ENCODE data around the gene CUTA.

Gene CUTA

GRCh38 chr6:33417903-33418689 is at the start of gene CUTA:
TSS of gene CUTA (minus strand) at chr6:33418107. CDS start at chr6:33418000, 107 bp downstream.
- peak; percentile 99 for DNase-seq (ENCODE audit: low spot score)

- DNase-seq (ENCODE audit: low spot score): no peak
These were observed 49.2 kb upstream of the CUTA start for GRCh38 chr6:33467091-33467490.

- DNase-seq (ENCODE audit: low spot score): no peak
These were observed 48.3 kb upstream of the CUTA start for GRCh38 chr6:33466075-33466735.

- no peak for DNase-seq (ENCODE audit: low spot score)
These were observed 41.3 kb upstream of the CUTA start for GRCh38 chr6:33459226-33459625.

- no peak for DNase-seq (ENCODE audit: low spot score)
These were observed 40.8 kb upstream of the CUTA start for GRCh38 chr6:33458676-33459075.

- no peak for DNase-seq (ENCODE audit: low spot score)
These were observed 38.2 kb upstream of the CUTA start for GRCh38 chr6:33456156-33456555.

- DNase-seq (ENCODE audit: low spot score): no peak
These were observed 37.1 kb upstream of the CUTA start for GRCh38 chr6:33455051-33455450.

GRCh38 chr6:33454009-33454946 is 36.4 kb upstream of the CUTA start, which contains the start of gene ZBTB9:
TSS of gene ZBTB9 (plus strand) at chr6:33454576. CDS start at chr6:33455101, 525 bp downstream.
- DNase-seq (ENCODE audit: low spot score): peak; percentile 96

- DNase-seq (ENCODE audit: low spot score): no peak
These were observed 35.6 kb upstream of the CUTA start for GRCh38 chr6:33453393-33454008.

- no peak for DNase-seq (ENCODE audit: low spot score)
These were observed 34.6 kb upstream of the CUTA start for GRCh38 chr6:33452496-33452895.

- DNase-seq (ENCODE audit: low spot score): no peak
These were observed 33.7 kb upstream of the CUTA start for GRCh38 chr6:33451606-33452005.

- no peak for DNase-seq (ENCODE audit: low spot score)
These were observed 32.5 kb upstream of the CUTA start for GRCh38 chr6:33450434-33450833.

GRCh38 chr6:33446356-33446755 is 28.4 kb upstream of the CUTA start:
- no peak for DNase-seq (ENCODE audit: low spot score)

- no peak for DNase-seq (ENCODE audit: low spot score)
These were observed 27.3 kb upstream of the CUTA start for GRCh38 chr6:33445119-33445603.

GRCh38 chr6:33443619-33444504 is 26.0 kb upstream of the CUTA start:
- no peak for DNase-seq (ENCODE audit: low spot score)

- no peak for DNase-seq (ENCODE audit: low spot score)
These were observed 25.1 kb upstream of the CUTA start for GRCh38 chr6:33443025-33443424.

GRCh38 chr6:33442283-33442682 is 24.4 kb upstream of the CUTA start:
- no peak for DNase-seq (ENCODE audit: low spot score)

GRCh38 chr6:33441457-33441856 is 23.6 kb upstream of the CUTA start:
- no peak for DNase-seq (ENCODE audit: low spot score)

GRCh38 chr6:33440649-33441309 is 22.9 kb upstream of the CUTA start:
- DNase-seq (ENCODE audit: low spot score): no peak

All from CD4-positive, alpha-beta T cell treated with Interleukin-2 at 100 ng/mL for 4 hours (primary cell).